H1 (cell line): ENCODE measurements around the gene NRM. TPM values are rescaled to one million over a fixed set of nuclear protein-coding genes. Genes with fewer than 3 reads are reported as not detected.

Experiments
- HDAC6 ChIP-seq: IDR thresholded peaks from one replicate; pipeline ENCODE4 v1.7.1; 2012; ENCODE audit warnings: low read depth, mild to moderate bottlenecking, inconsistent platforms, low read length, moderate library complexity
- KDM1A ChIP-seq: fragments of 200-600, 300-600 bp; sonication (generic); IDR thresholded peaks from 2 replicates; pipeline ENCODE4 v1.7.1; 2016; ENCODE audit warnings: mild to moderate bottlenecking, low read length, borderline replicate concordance
- RNF2 ChIP-seq: fragments of 200-900, 300-1000 bp; sonication (generic); IDR thresholded peaks from 2 replicates; pipeline ENCODE4 v1.7.1; 2016; ENCODE audit warnings: borderline replicate concordance, low read depth, mild to moderate bottlenecking, antibody characterized with exemption, low read length; ENCODE audit not compliant: poor library complexity, severe bottlenecking; ENCODE audit errors: missing control alignments
- SIRT6 ChIP-seq: IDR thresholded peaks from one replicate; pipeline ENCODE4 v1.7.1; 2012; ENCODE audit warnings: low read length, inconsistent platforms
- polyA plus RNA-seq, 7 experiments: library from polyadenylated mRNA; depleted of rRNA in 3 of 7; stranded (reverse) in 5 of 7; unstranded in 2 of 7; fragments of >200 nt in 5 of 7; fragments of 200-250 nt in 2 of 7; gene quantifications; 1 replicate in 5 of 7; 2 replicates in 1 of 7; 4 replicates in 1 of 7; pipeline versions ENCODE4 v1.2.1 to v1.2.3, GENCODE V29; 2011 to 2013; ENCODE audit warnings: missing spikeins in 2 of 7, mixed read lengths in 2 of 7
- total RNA-seq: library from RNA; stranded (reverse); fragmentation: NEBNext Ultra II Directional; extraction: Animal tissue kit (Norgen Biotek cat#: 25700); gene quantifications from 2 replicates; pipeline ENCODE4 v1.2.1, GENCODE V29; 2021
- TF ChIP-seq, protein P1 (sequence below): fragments of 300-600 bp; sonication (generic); IDR thresholded peaks from 2 replicates; pipeline ENCODE4 v1.7.1; 2012; ENCODE audit warnings: low read length, moderate library complexity, mild to moderate bottlenecking, inconsistent platforms; ENCODE audit not compliant: insufficient replicate concordance

NRM gene
- total and polyA plus RNA-seq, 2 of the 8 experiments (the other 6 are each of a cell fraction or from before 2014, with no cell fraction given) = 27.3 to 50.4 TPM

DNA sequence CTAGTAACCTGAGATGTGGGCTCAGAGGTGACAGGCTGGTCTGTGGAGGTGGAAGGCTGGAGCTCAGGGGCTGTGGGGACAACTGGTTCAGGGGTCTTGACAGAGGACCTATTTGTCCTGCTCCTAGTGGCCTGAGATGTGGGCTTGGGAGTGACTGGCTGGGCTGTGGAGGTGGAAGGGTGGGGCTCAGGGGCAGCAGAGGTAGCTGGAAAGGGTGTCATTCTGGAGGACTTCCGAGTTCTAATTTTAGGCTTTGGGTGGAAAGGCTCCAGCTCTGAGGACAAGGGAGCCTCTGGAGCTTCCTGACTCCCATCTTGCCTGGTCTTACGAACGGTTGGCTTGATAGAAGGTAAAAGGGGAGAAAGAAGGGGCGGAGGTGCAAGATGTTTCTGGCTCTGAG is 14.8 kb upstream of the NRM start (continued):
- no peak for TF ChIP-seq RNF2
- TF ChIP-seq, protein P1, sequence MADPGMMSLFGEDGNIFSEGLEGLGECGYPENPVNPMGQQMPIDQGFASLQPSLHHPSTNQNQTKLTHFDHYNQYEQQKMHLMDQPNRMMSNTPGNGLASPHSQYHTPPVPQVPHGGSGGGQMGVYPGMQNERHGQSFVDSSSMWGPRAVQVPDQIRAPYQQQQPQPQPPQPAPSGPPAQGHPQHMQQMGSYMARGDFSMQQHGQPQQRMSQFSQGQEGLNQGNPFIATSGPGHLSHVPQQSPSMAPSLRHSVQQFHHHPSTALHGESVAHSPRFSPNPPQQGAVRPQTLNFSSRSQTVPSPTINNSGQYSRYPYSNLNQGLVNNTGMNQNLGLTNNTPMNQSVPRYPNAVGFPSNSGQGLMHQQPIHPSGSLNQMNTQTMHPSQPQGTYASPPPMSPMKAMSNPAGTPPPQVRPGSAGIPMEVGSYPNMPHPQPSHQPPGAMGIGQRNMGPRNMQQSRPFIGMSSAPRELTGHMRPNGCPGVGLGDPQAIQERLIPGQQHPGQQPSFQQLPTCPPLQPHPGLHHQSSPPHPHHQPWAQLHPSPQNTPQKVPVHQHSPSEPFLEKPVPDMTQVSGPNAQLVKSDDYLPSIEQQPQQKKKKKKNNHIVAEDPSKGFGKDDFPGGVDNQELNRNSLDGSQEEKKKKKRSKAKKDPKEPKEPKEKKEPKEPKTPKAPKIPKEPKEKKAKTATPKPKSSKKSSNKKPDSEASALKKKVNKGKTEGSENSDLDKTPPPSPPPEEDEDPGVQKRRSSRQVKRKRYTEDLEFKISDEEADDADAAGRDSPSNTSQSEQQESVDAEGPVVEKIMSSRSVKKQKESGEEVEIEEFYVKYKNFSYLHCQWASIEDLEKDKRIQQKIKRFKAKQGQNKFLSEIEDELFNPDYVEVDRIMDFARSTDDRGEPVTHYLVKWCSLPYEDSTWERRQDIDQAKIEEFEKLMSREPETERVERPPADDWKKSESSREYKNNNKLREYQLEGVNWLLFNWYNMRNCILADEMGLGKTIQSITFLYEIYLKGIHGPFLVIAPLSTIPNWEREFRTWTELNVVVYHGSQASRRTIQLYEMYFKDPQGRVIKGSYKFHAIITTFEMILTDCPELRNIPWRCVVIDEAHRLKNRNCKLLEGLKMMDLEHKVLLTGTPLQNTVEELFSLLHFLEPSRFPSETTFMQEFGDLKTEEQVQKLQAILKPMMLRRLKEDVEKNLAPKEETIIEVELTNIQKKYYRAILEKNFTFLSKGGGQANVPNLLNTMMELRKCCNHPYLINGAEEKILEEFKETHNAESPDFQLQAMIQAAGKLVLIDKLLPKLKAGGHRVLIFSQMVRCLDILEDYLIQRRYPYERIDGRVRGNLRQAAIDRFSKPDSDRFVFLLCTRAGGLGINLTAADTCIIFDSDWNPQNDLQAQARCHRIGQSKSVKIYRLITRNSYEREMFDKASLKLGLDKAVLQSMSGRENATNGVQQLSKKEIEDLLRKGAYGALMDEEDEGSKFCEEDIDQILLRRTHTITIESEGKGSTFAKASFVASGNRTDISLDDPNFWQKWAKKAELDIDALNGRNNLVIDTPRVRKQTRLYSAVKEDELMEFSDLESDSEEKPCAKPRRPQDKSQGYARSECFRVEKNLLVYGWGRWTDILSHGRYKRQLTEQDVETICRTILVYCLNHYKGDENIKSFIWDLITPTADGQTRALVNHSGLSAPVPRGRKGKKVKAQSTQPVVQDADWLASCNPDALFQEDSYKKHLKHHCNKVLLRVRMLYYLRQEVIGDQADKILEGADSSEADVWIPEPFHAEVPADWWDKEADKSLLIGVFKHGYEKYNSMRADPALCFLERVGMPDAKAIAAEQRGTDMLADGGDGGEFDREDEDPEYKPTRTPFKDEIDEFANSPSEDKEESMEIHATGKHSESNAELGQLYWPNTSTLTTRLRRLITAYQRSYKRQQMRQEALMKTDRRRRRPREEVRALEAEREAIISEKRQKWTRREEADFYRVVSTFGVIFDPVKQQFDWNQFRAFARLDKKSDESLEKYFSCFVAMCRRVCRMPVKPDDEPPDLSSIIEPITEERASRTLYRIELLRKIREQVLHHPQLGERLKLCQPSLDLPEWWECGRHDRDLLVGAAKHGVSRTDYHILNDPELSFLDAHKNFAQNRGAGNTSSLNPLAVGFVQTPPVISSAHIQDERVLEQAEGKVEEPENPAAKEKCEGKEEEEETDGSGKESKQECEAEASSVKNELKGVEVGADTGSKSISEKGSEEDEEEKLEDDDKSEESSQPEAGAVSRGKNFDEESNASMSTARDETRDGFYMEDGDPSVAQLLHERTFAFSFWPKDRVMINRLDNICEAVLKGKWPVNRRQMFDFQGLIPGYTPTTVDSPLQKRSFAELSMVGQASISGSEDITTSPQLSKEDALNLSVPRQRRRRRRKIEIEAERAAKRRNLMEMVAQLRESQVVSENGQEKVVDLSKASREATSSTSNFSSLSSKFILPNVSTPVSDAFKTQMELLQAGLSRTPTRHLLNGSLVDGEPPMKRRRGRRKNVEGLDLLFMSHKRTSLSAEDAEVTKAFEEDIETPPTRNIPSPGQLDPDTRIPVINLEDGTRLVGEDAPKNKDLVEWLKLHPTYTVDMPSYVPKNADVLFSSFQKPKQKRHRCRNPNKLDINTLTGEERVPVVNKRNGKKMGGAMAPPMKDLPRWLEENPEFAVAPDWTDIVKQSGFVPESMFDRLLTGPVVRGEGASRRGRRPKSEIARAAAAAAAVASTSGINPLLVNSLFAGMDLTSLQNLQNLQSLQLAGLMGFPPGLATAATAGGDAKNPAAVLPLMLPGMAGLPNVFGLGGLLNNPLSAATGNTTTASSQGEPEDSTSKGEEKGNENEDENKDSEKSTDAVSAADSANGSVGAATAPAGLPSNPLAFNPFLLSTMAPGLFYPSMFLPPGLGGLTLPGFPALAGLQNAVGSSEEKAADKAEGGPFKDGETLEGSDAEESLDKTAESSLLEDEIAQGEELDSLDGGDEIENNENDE = no peak
- no peak for TF ChIP-seq HDAC6
- no peak for TF ChIP-seq KDM1A
- TF ChIP-seq SIRT6 = no peak
